H1 (cell line): Measurements from ENCODE around the gene OXNAD1. TPM values are rescaled to one million over a fixed set of nuclear protein-coding genes. Genes with fewer than 3 reads are reported as not detected.

Source experiments
- CTCF ChIA-PET: fragments of 300-600 bp; sonication (Branson Sonifier 250); formaldehyde crosslinking; loops from one replicate; lab custom pipeline; 2021; ENCODE audit not compliant: partially characterized antibody; lab: Charles Lee
- POLR2A ChIA-PET: fragments of 300-600 bp; sonication (Branson Sonifier 250); formaldehyde crosslinking; loops from one replicate; lab custom pipeline; 2021; ENCODE audit warnings: inconsistent platforms; ENCODE audit not compliant: partially characterized antibody; lab: Charles Lee
- DNase-seq, 2 experiments: peaks; one replicate each; pipeline versions ENCODE4 v3.0.0 to v3.0.0-alpha.2; 2010 to 2022; ENCODE audit warnings: low spot score in 2 of 2, low read depth in 1 of 2, mixed read lengths in 1 of 2
- FAIRE-seq: peaks from 2 replicates; lab custom pipeline; 2011; peaks lifted over from hg19 to GRCh38; lab: Jason Lieb, UNC
- H2AFZ ChIP-seq: 2 replicates; pipeline ENCODE4 v1.8.1; 2012; ENCODE audit warnings: low read length, inconsistent platforms
- H2AK5ac ChIP-seq: 2 replicates; pipeline ENCODE4 v1.6.1; 2013; ENCODE audit warnings: low read depth, low read length
- H2BK120ac ChIP-seq: replicated peaks from 2 replicates; pipeline ENCODE3; 2013; ENCODE audit warnings: low read depth, low read length, inconsistent platforms
- H2BK12ac ChIP-seq: 2 replicates; pipeline ENCODE4 v1.6.1; 2013; ENCODE audit warnings: low read depth, low read length
- H2BK15ac ChIP-seq: 2 replicates; pipeline ENCODE4 v1.6.1; 2013; ENCODE audit warnings: low read length
- H2BK20ac ChIP-seq: 2 replicates; pipeline ENCODE4 v1.6.1; 2013; ENCODE audit warnings: low read length
- H2BK5ac ChIP-seq: 2 replicates; pipeline ENCODE4 v1.6.1; 2013; ENCODE audit warnings: low read depth, low read length
- H3K14ac ChIP-seq: 2 replicates; pipeline ENCODE4 v1.6.1; 2013; ENCODE audit warnings: inconsistent platforms; ENCODE audit not compliant: insufficient read length
- H3K18ac ChIP-seq: 2 replicates; pipeline ENCODE4 v1.6.1; 2013; ENCODE audit warnings: low read length; ENCODE audit errors: extremely low read depth
- H3K23ac ChIP-seq: 2 replicates; pipeline ENCODE4 v1.6.1; 2013; ENCODE audit warnings: inconsistent platforms; ENCODE audit not compliant: insufficient read length
- H3K23me2 ChIP-seq: 2 replicates; pipeline ENCODE4 v1.6.1; 2013; ENCODE audit warnings: low read depth, low read length
- H3K27ac ChIP-seq: 2 replicates; pipeline ENCODE4 v1.6.1; 2011; ENCODE audit warnings: low read depth, low read length, inconsistent platforms
- H3K27me3 ChIP-seq, 4 experiments: replicated peaks in 1 of 4; 1 replicate in 1 of 4; 2 replicates in 3 of 4; pipeline versions ENCODE4 v1.6.1 to v1.8.1; 2011 to 2013; ENCODE audit warnings: low read length in 3 of 4, mild to moderate bottlenecking in 3 of 4, inconsistent platforms in 2 of 4, mixed read lengths in 2 of 4, moderate library complexity in 1 of 4; ENCODE audit not compliant: control insufficient read depth in 3 of 4, insufficient read depth in 3 of 4; ENCODE audit errors: extremely low read depth in 1 of 4
- H3K36me3 ChIP-seq, 4 experiments: 2 replicates each; pipeline versions ENCODE4 v1.6.1 to v1.8.1; 2011 to 2013; ENCODE audit warnings: mild to moderate bottlenecking in 4 of 4, low read length in 3 of 4, moderate library complexity in 2 of 4, control low read depth in 1 of 4, inconsistent platforms in 1 of 4; ENCODE audit not compliant: insufficient read depth in 4 of 4, control insufficient read depth in 2 of 4
- H3K4ac ChIP-seq: replicated peaks from 2 replicates; pipeline ENCODE3; 2013; ENCODE audit warnings: low read length, low read depth, mixed read lengths, inconsistent platforms; ENCODE audit not compliant: insufficient read length
- H3K4me1 ChIP-seq, 4 experiments: replicated peaks in 1 of 4; 1 replicate in 1 of 4; 2 replicates in 3 of 4; pipeline versions ENCODE4 v1.6.1 to v1.8.1; 2011 to 2013; ENCODE audit warnings: low read length in 3 of 4, inconsistent platforms in 2 of 4, mixed read lengths in 1 of 4; ENCODE audit not compliant: insufficient read depth in 4 of 4, control insufficient read depth in 3 of 4
- H3K4me2 ChIP-seq, 2 experiments: 2 replicates each; pipeline versions ENCODE4 v1.6.1 to v1.8.1; 2011 to 2013; ENCODE audit warnings: low read depth in 2 of 2, low read length in 2 of 2, control low read depth in 1 of 2, inconsistent platforms in 1 of 2, mild to moderate bottlenecking in 1 of 2; ENCODE audit not compliant: insufficient read depth in 1 of 2
- H3K4me3 ChIP-seq, 4 experiments: fragments of 200-600, 300-600 bp in 1 of 4; sonication (generic), shearing (Covaris generic), sonication (Bioruptor Twin) in 1 of 4; 2 replicates each; pipeline versions ENCODE4 v1.5.1 to v1.8.1; 2011 to 2016; ENCODE audit warnings: low read length in 4 of 4, low read depth in 3 of 4, control low read depth in 2 of 4, inconsistent platforms in 2 of 4, mild to moderate bottlenecking in 2 of 4, mixed read lengths in 1 of 4, moderate library complexity in 1 of 4; ENCODE audit not compliant: insufficient read depth in 2 of 4; ENCODE audit errors: extremely low read depth in 1 of 4
- H3K56ac ChIP-seq: replicated peaks from 2 replicates; pipeline ENCODE3; 2013; ENCODE audit warnings: low read depth, mild to moderate bottlenecking, mixed read lengths, low read length, inconsistent platforms; ENCODE audit not compliant: insufficient read length
- H3K79me1 ChIP-seq: 2 replicates; pipeline ENCODE4 v1.6.1; 2013; ENCODE audit warnings: low read depth, low read length, control low read depth
- H3K79me2 ChIP-seq, 2 experiments: 2 replicates each; pipeline versions ENCODE4 v1.6.1 to v1.8.1; 2012 to 2013; ENCODE audit warnings: low read length in 2 of 2, mild to moderate bottlenecking in 2 of 2, inconsistent platforms in 1 of 2; ENCODE audit not compliant: insufficient read depth in 2 of 2, control insufficient read depth in 1 of 2
- H3K9ac ChIP-seq, 4 experiments: replicated peaks in 1 of 4; 1 replicate in 1 of 4; 2 replicates in 3 of 4; pipeline versions ENCODE4 v1.6.1 to v1.8.1; 2011 to 2013; ENCODE audit warnings: low read depth in 3 of 4, low read length in 3 of 4, control low read depth in 2 of 4, mild to moderate bottlenecking in 2 of 4, moderate library complexity in 2 of 4, inconsistent platforms in 1 of 4; ENCODE audit errors: extremely low read depth in 1 of 4
- H3K9me3 ChIP-seq, 2 experiments: 2 replicates each; pipeline versions ENCODE4 v1.6.1 to v1.8.1; 2012 to 2013; ENCODE audit warnings: mild to moderate bottlenecking in 2 of 2, moderate library complexity in 2 of 2, control low read depth in 1 of 2, inconsistent platforms in 1 of 2, low read depth in 1 of 2, low read length in 1 of 2, mixed read lengths in 1 of 2; ENCODE audit not compliant: insufficient read depth in 2 of 2
- H4K20me1 ChIP-seq, 2 experiments: replicated peaks in 1 of 2; 2 replicates each; pipeline versions ENCODE3 to v1.8.1; 2011 to 2013; ENCODE audit warnings: inconsistent platforms in 2 of 2, low read length in 2 of 2, mild to moderate bottlenecking in 1 of 2; ENCODE audit not compliant: insufficient read depth in 2 of 2, control insufficient read depth in 1 of 2
- H4K5ac ChIP-seq: 2 replicates; pipeline ENCODE4 v1.6.1; 2013; ENCODE audit warnings: low read length, low read depth, mixed read lengths, inconsistent platforms; ENCODE audit not compliant: insufficient read length
- H4K8ac ChIP-seq: 2 replicates; pipeline ENCODE4 v1.8.0; 2013; ENCODE audit warnings: mild to moderate bottlenecking, moderate library complexity, low read length, inconsistent platforms; ENCODE audit not compliant: insufficient read depth; ENCODE audit errors: extremely low read depth
- H4K91ac ChIP-seq: replicated peaks from 2 replicates; pipeline ENCODE3; 2013; ENCODE audit warnings: low read length, mixed read lengths, inconsistent platforms; ENCODE audit not compliant: insufficient read length
- CBX5 ChIP-seq: fragments of 300-800, 300-1000 bp; sonication (generic); IDR thresholded peaks from 2 replicates; pipeline ENCODE4 v1.7.1; 2016; ENCODE audit warnings: antibody characterized with exemption, low read length, low read depth
- TEAD4 ChIP-seq: IDR thresholded peaks from 2 replicates; pipeline ENCODE4 v1.6.1; 2012; ENCODE audit warnings: low read depth, low read length, inconsistent platforms, mixed read lengths
- WGBS, 2 experiments: shearing (Covaris generic) in 1 of 2; methylation state at CpG; one replicate each; pipeline versions ENCODE4 v1.1.6 to v1.1.7; 2013 to 2015; ENCODE audit warnings: low lambda C conversion rate in 2 of 2, mixed read lengths in 2 of 2, inconsistent platforms in 1 of 2, low coverage in 1 of 2, missing lambda C conversion rate in 1 of 2; ENCODE audit not compliant: insufficient replicate concordance in 2 of 2, insufficient coverage in 1 of 2, insufficient read length in 1 of 2; ENCODE audit errors: extremely low coverage in 1 of 2, missing lambda C conversion rate in 1 of 2; 5-methylcytosine and 5-hydroxymethylcytosine counted together
- polyA plus RNA-seq, 7 experiments: library from polyadenylated mRNA; depleted of rRNA in 3 of 7; stranded (reverse) in 5 of 7; unstranded in 2 of 7; fragments of >200 nt in 5 of 7; fragments of 200-250 nt in 2 of 7; gene quantifications; 1 replicate in 5 of 7; 2 replicates in 1 of 7; 4 replicates in 1 of 7; pipeline versions ENCODE4 v1.2.1 to v1.2.3, GENCODE V29; 2011 to 2013; ENCODE audit warnings: missing spikeins in 2 of 7, mixed read lengths in 2 of 7
- total RNA-seq: library from RNA; stranded (reverse); fragmentation: NEBNext Ultra II Directional; extraction: Animal tissue kit (Norgen Biotek cat#: 25700); gene quantifications from 2 replicates; pipeline ENCODE4 v1.2.1, GENCODE V29; 2021

The OXNAD1 gene
- total and polyA plus RNA-seq, 2 of the 8 experiments (the other 6 are each of a cell fraction or from before 2014, with no cell fraction given), result 14.9 to 24.8 TPM

DNA sequence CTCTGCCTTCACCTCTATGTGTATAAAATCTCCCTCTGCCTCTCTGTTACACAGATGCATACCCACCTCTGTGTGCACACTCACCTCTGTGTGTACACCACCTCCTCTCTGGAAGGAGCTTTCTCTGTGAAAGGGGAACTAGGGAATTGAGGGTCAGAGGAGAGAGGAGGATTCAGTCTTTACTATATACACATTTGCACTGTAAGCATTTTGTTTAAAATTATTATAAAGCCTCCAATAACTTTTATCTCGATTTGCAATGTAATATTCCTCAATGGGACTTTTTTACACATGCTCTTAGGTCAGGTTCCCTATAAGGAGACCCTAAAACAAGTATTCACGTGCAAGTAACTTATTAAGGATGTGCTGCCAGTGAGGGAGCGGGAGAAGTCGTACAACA is 82.5 kb downstream of the OXNAD1 start:
- DNase-seq, result no peak
- WGBS, 2 experiments, result 88% methylated on average over 4 of the region's 4 CpGs; no CpG with 5 or more reads in 1 of the 2 experiments
- H2BK20ac ChIP-seq, result no peak overlapping the region
- no peak overlapping the region for H3K23ac ChIP-seq
- H3K56ac ChIP-seq, result no peak overlapping the region
- H3K18ac ChIP-seq, result no peak overlapping the region
- H3K4me1 ChIP-seq, result peaks cover 0 to 9% (median 2%) of the 10 kb centered on the region in 4 experiments; a peak in 3 of 7 replicates
- no peak overlapping the region for H2AFZ ChIP-seq
- no peaks in the 10 kb centered on the region for H3K27me3 ChIP-seq
- H4K8ac ChIP-seq, result no peak overlapping the region
- no peak for FAIRE-seq
- no peaks in the 10 kb centered on the region for H3K79me2 ChIP-seq
- no peak overlapping the region for H2BK12ac ChIP-seq
- H2BK15ac ChIP-seq, result no peak overlapping the region
- no peak overlapping the region for H3K27ac ChIP-seq
- H3K9ac ChIP-seq, result no peak overlapping the region
- H3K4me3 ChIP-seq, result no peak overlapping the region
- H2BK120ac ChIP-seq, result no peak overlapping the region
- no peak overlapping the region for H3K14ac ChIP-seq
- ChIA-PET POLR2A (interaction anchor here (0.9 to 1.0 kb wide), 2 partner anchors 9 to 19 kb away, joined by 3 to 4 read pairs; no protein-coding TSS in a partner anchor), CTCF (interaction anchor here (0.8 to 0.9 kb wide), 2 partner anchors 15 to 33 kb away, joined by 3 to 4 read pairs; no protein-coding TSS in a partner anchor)
- H2BK5ac ChIP-seq, result no peak overlapping the region
- no peak overlapping the region for H4K5ac ChIP-seq
- no peak overlapping the region for H3K4me2 ChIP-seq
- no peak overlapping the region for H4K91ac ChIP-seq
- no peaks in the 10 kb centered on the region for H3K23me2 ChIP-seq
- no peak overlapping the region for H2AK5ac ChIP-seq
- H3K79me1 ChIP-seq, result no peaks in the 10 kb centered on the region
- peaks cover 0 to 8% (median 0%) of the 10 kb centered on the region in 4 experiments; a peak in 3 of 8 replicates for H3K36me3 ChIP-seq
- H3K9me3 ChIP-seq, result no peaks in the 10 kb centered on the region
- H4K20me1 ChIP-seq, result peaks cover 0 to 2% of the 10 kb centered on the region in 2 experiments
- no peak overlapping the region for H3K4ac ChIP-seq
- no peak for TF ChIP-seq TEAD4
- TF ChIP-seq CBX5, result no peak
